PC-3 (cell line): Measurements from ENCODE around the gene MRGPRD.

Experiments used
- CTCF ChIP-seq: fragments of 300-600 bp; sonication (generic); conservative IDR thresholded peaks from 2 replicates; pipeline ENCODE4 v1.5.1; 2017; ENCODE audit warnings: antibody characterized with exemption, low read depth, mild to moderate bottlenecking, low read length
- EZH2phosphoT487 ChIP-seq: fragments of 300-600 bp; sonication (generic); IDR thresholded peaks from 2 replicates; pipeline ENCODE4 v1.6.1; 2018; ENCODE audit warnings: mild to moderate bottlenecking, antibody characterized with exemption, low read length, borderline replicate concordance

- TF ChIP-seq EZH2phosphoT487 (no peak), CTCF (no peak)
Observed at GRCh38 chr11:69024509-69024908, 43.7 kb upstream of the MRGPRD start.
